ENCODE measurements around the gene ALDH4A1. TPM values are rescaled to one million over a fixed set of nuclear protein-coding genes. Genes with fewer than 3 reads are reported as not detected.

The ALDH4A1 gene
- total and polyA plus RNA-seq, 10 of the 15 experiments (the other 5 are each of a cell fraction or from before 2014, with no cell fraction given), result 0.06 to 25.5 (median 13.0) TPM

DNA sequence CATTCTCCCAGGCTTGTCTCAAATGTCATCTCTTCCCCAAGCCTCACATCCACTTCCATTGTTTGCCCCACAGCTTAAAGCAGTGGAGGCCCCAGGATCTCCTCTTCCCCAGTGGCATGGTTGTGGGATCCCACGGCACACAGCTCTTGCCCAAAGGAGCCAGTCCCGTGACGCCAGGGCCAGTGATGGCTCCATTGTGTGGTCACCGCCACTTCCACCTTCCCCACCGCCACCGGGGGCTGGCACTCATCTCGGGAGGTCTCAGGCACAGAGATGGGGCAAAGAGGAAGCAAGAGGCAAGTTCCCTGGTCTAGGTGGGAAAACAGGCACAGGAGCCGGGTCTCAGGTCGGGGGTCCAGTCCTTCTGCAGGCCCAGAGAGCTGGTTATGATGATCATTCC is 22.9 kb upstream of the ALDH4A1 start:
- TF ChIP-seq HDGF (IDR thresholded peaks at IDR 0.05) (no peak), FOS (IDR thresholded peaks at IDR 0.05; ENCODE audit: borderline replicate concordance, extremely low read depth, insufficient read length) (no peak), RUNX3 (IDR thresholded peaks at IDR 0.05; ENCODE audit: low read length) (no peak), MTA3 (IDR thresholded peaks at IDR 0.05; ENCODE audit: borderline replicate concordance, low read length) (no peak)
- intact Hi-C loops (cut with micrococcal nuclease; ENCODE audit: unreplicated experiment), result no loop called here
- no TSS peak for BruUV-seq (replicated peaks)
- peaks cover 43% of the 10 kb centered on the region for H3K4me1 ChIP-seq (ENCODE audit: control insufficient read depth, insufficient read depth, low read length)
- SMC1A ChIA-PET (ENCODE audit: uncharacterized antibody, unreplicated experiment), result interaction anchor here (3.7 to 5.8 kb wide), 2 partner anchors 12 to 31 kb away, joined by 27 to 36 read pairs; partner anchors contain the start of gene IFFO2
- POLR2A ChIA-PET, result interaction anchor here (7.0 kb wide), 1 partner anchor 27 kb away, joined by 96 read pairs; no protein-coding TSS in a partner anchor
- no peak overlapping the region for H3K4me3 ChIP-seq
- in situ Hi-C loops (cut with MboI), result no loop called here
- CTCF ChIA-PET, result interaction anchor here (1.0 to 7.1 kb wide), 4 partner anchors 12 to 418 kb away, joined by 4 to 64 read pairs (median 17); partner anchors contain the start of gene IFFO2
- no peaks in the 10 kb centered on the region for H3K9me3 ChIP-seq (replicated peaks; ENCODE audit: control insufficient read depth, insufficient read depth, low read length)
- ATAC-seq (no peak), DNase-seq (ENCODE audit: low read depth, low spot score) (no peak), FAIRE-seq (no peak)
- H2AFZ ChIP-seq (ENCODE audit: control insufficient read depth, low read depth, low read length), result no peak overlapping the region
- H3K36me3 ChIP-seq (ENCODE audit: control insufficient read depth in 2 of 2, insufficient read depth in 2 of 2, low read length in 1 of 2), result peaks cover 0 to 4% of the 10 kb centered on the region in 2 experiments; a peak in 3 of 4 replicates
- H3K9ac ChIP-seq (ENCODE audit: control insufficient read depth, insufficient read depth, low read length), result no peak overlapping the region
- H3K27me3 ChIP-seq (replicated peaks in 1 of 2; ENCODE audit: control insufficient read depth in 2 of 2, insufficient read depth in 2 of 2, low read length in 1 of 2), result no peaks in the 10 kb centered on the region
- over 99% methylated on average over 9 of the region's 9 CpGs for WGBS (ENCODE audit: insufficient coverage, insufficient replicate concordance, low lambda C conversion rate, missing lambda C conversion rate)
- peaks cover 16% of the 10 kb centered on the region for H3K79me2 ChIP-seq (ENCODE audit: control insufficient read depth, insufficient read depth, low read length)
- no peak overlapping the region for H3K27ac ChIP-seq (ENCODE audit: control insufficient read depth, insufficient read depth)
- H4K20me1 ChIP-seq (ENCODE audit: control insufficient read depth, insufficient read depth), result peaks cover 3% of the 10 kb centered on the region; the same call in 1 of the 2 replicates
- H3K4me2 ChIP-seq (ENCODE audit: control insufficient read depth, insufficient read depth), result no peak overlapping the region
- RAD21 ChIA-PET (ENCODE audit: unreplicated experiment), result interaction anchor here (1.2 kb wide), 1 partner anchor 29 kb away, joined by 3 read pairs; no protein-coding TSS in a partner anchor

DNA sequence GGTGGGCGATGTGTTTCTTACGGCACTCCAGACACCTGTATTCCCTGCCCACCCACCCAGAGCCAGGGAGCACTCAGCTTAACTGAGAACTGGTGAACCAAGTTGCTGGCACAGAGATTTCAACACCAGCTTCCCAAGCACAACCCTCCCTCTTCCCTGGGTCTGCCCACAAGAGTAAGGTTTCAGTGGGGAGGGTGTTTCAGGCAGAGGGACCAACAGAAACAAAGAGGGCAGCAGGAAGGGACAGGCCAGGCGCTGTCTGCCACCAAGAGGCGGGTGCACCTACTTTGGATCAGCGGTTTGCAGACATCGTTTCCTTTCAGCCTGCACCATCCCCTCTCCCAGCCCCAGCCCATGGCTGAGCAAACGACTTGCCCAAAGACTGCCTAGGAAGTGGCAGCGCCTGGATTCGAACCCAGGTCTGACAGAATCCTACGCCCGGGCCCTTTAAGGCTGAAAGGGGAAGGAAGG is 21.9 kb upstream of the ALDH4A1 start:
- Histone ChIP-seq H3K27ac (ENCODE audit: control insufficient read depth, insufficient read depth) (no peak overlapping the region), H3K9ac (ENCODE audit: control insufficient read depth, insufficient read depth, low read length) (no peak overlapping the region), H3K36me3 (ENCODE audit: control insufficient read depth in 2 of 2, insufficient read depth in 2 of 2, low read length in 1 of 2) (peaks cover 0 to 5% of the 10 kb centered on the region in 2 experiments; a peak in 3 of 4 replicates), H3K27me3 (replicated peaks in 1 of 2; ENCODE audit: control insufficient read depth in 2 of 2, insufficient read depth in 2 of 2, low read length in 1 of 2) (no peaks in the 10 kb centered on the region), H3K9me3 (replicated peaks; ENCODE audit: control insufficient read depth, insufficient read depth, low read length) (no peaks in the 10 kb centered on the region), H3K4me3 (no peak overlapping the region), H2AFZ (ENCODE audit: control insufficient read depth, low read depth, low read length) (no peak overlapping the region), H3K79me2 (ENCODE audit: control insufficient read depth, insufficient read depth, low read length) (peaks cover 16% of the 10 kb centered on the region), H4K20me1 (ENCODE audit: control insufficient read depth, insufficient read depth) (peaks cover 3% of the 10 kb centered on the region; the same call in 1 of the 2 replicates), H3K4me2 (ENCODE audit: control insufficient read depth, insufficient read depth) (no peak overlapping the region), H3K4me1 (ENCODE audit: control insufficient read depth, insufficient read depth, low read length) (peaks cover 40% of the 10 kb centered on the region)
- intact Hi-C loops (cut with micrococcal nuclease; ENCODE audit: unreplicated experiment), result no loop called here
- CTCF ChIA-PET, result interaction anchor here (0.6 to 7.1 kb wide), 9 partner anchors 11 to 1317 kb away, joined by 3 to 64 read pairs (median 3); no protein-coding TSS in a partner anchor
- RAD21 ChIA-PET (ENCODE audit: unreplicated experiment), result interaction anchor here (1.2 to 1.6 kb wide), 4 partner anchors 11 to 32 kb away, joined by 3 to 10 read pairs (median 4); partner anchors contain the start of gene IFFO2
- no TSS peak for BruUV-seq (replicated peaks)
- ATAC-seq (no peak), FAIRE-seq (no peak), DNase-seq (ENCODE audit: low read depth, low spot score) (no peak)
- in situ Hi-C loops (cut with MboI), result no loop called here
- SMC1A ChIA-PET (ENCODE audit: uncharacterized antibody, unreplicated experiment), result interaction anchor here (0.9 to 5.8 kb wide), 4 partner anchors 8 to 40 kb away, joined by 3 to 36 read pairs (median 4); no protein-coding TSS in a partner anchor
- WGBS (ENCODE audit: insufficient coverage, insufficient replicate concordance, low lambda C conversion rate, missing lambda C conversion rate), result 73% methylated on average over 11 of the region's 11 CpGs
- TF ChIP-seq, protein P1, sequence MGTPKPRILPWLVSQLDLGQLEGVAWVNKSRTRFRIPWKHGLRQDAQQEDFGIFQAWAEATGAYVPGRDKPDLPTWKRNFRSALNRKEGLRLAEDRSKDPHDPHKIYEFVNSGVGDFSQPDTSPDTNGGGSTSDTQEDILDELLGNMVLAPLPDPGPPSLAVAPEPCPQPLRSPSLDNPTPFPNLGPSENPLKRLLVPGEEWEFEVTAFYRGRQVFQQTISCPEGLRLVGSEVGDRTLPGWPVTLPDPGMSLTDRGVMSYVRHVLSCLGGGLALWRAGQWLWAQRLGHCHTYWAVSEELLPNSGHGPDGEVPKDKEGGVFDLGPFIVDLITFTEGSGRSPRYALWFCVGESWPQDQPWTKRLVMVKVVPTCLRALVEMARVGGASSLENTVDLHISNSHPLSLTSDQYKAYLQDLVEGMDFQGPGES (IDR thresholded peaks at IDR 0.05), result no peak
- TF ChIP-seq RELA (IDR thresholded peaks at IDR 0.05; ENCODE audit: borderline replicate concordance, partially characterized antibody), result no peak
- no peak for TF ChIP-seq MEF2A (IDR thresholded peaks at IDR 0.05; ENCODE audit: insufficient read depth, low read depth, low read length)
- TF ChIP-seq LARP7 (IDR thresholded peaks at IDR 0.05), result no peak
- TF ChIP-seq KAT2A (conservative IDR thresholded peaks at IDR 0.05; ENCODE audit: control insufficient read depth, low read depth, low read length), result no peak
- TF ChIP-seq MTA3 (IDR thresholded peaks at IDR 0.05; ENCODE audit: borderline replicate concordance, low read length), result no peak
- POLR2A ChIA-PET, result no interaction called here
